AG10803 (cell line): Measurements from ENCODE around the gene DPY19L1.
"Not testable (repeated sequence)": the region's sequence is repeated elsewhere in the genome, so short reads cannot be mapped to it uniquely, and the experiment has no call there.

ENCODE experiments used
- DNase-seq: peaks from one replicate; pipeline ENCODE4 v3.0.0; 2010; ENCODE audit warnings: low read depth
- H3K4me3 ChIP-seq: 2 replicates; pipeline ENCODE4 v1.5.1; 2011; ENCODE audit warnings: mild to moderate bottlenecking, low read length, control low read depth
- CTCF ChIP-seq: conservative IDR thresholded peaks from 2 replicates; pipeline ENCODE4 v1.5.1; 2011; ENCODE audit warnings: mild to moderate bottlenecking, low read length, control low read depth, inconsistent platforms

Gene DPY19L1

GRCh38 chr7:34916267-34916666 lies 121.0 kb downstream of the DPY19L1 start:
- H3K4me3 ChIP-seq, result no peak overlapping the region
- no peak for DNase-seq
- no peak for TF ChIP-seq CTCF

- TF ChIP-seq CTCF, result no peak
- no peak for DNase-seq
- no peak overlapping the region for H3K4me3 ChIP-seq
These were observed 125.0 kb downstream of the DPY19L1 start for GRCh38 chr7:34912236-34912635.

- not testable (repeated sequence) for DNase-seq, H3K4me3 ChIP-seq
These were observed 130.9 kb downstream of the DPY19L1 start for GRCh38 chr7:34906266-34906850.

GRCh38 chr7:34904987-34905386 lies 132.3 kb downstream of the DPY19L1 start:
- H3K4me3 ChIP-seq, result no peak overlapping the region
- no peak for TF ChIP-seq CTCF
- no peak for DNase-seq

- not testable (repeated sequence) for H3K4me3 ChIP-seq, DNase-seq
These were observed 133.4 kb downstream of the DPY19L1 start for GRCh38 chr7:34903921-34904320.

GRCh38 chr7:34902182-34902581 lies 135.1 kb downstream of the DPY19L1 start:
- H3K4me3 ChIP-seq, result no peak overlapping the region
- DNase-seq, result no peak
- no peak for TF ChIP-seq CTCF

- no peak overlapping the region for H3K4me3 ChIP-seq
- DNase-seq, result no peak
- TF ChIP-seq CTCF, result no peak
These were observed 136.3 kb downstream of the DPY19L1 start for GRCh38 chr7:34900891-34901513.

- TF ChIP-seq CTCF, result no peak
- DNase-seq, result no peak
- H3K4me3 ChIP-seq, result no peak overlapping the region
These were observed 142.1 kb downstream of the DPY19L1 start for GRCh38 chr7:34895202-34895601.
